SKM-1 treated with dmso at 0.1 percent for 144 hours (cell line): Measurements from ENCODE around the gene SLC5A6.
A peak's percentile ranks its signal among the peaks of the same experiment; 100 is the strongest.

Experiments used
- DNase-seq: peaks from one replicate; lab custom pipeline; 2025; ENCODE audit not compliant: unreplicated experiment; lab: John Stamatoyannopoulos, UW

The SLC5A6 gene

GRCh38 chr2:27211943-27212625, at the start of gene SLC5A6, which contains the start of gene ATRAID:
SLC5A6 (minus strand) TSS chr2:27212268; CDS start chr2:27207650, 4,618 bp downstream.
ATRAID (plus strand) TSS chr2:27212041; CDS start chr2:27212369, 328 bp downstream.
- DNase-seq: peak; percentile 77

GRCh38 chr2:27261241-27261925, 49.3 kb upstream of the SLC5A6 start:
- no peak for DNase-seq

DNA sequence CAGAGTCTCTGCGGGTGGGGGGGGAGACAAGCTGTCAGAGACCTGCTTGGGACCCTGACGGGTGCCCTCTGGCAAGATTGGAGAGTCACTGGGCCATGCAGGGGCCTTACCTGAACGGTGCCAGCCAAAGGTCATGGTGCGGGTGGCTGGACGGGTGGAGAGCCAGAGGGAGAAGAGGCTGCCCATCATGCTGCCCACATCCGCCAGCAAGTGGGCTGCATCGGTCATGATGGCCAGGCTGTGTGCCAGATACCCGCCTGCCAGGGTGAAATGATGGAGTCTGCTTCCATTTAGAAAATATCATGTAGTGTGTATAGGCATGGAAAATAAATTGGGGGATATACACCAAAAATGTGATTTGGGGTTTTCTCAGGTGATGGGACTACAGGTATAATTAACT, 46.0 kb upstream of the SLC5A6 start:
- no peak for DNase-seq

DNA sequence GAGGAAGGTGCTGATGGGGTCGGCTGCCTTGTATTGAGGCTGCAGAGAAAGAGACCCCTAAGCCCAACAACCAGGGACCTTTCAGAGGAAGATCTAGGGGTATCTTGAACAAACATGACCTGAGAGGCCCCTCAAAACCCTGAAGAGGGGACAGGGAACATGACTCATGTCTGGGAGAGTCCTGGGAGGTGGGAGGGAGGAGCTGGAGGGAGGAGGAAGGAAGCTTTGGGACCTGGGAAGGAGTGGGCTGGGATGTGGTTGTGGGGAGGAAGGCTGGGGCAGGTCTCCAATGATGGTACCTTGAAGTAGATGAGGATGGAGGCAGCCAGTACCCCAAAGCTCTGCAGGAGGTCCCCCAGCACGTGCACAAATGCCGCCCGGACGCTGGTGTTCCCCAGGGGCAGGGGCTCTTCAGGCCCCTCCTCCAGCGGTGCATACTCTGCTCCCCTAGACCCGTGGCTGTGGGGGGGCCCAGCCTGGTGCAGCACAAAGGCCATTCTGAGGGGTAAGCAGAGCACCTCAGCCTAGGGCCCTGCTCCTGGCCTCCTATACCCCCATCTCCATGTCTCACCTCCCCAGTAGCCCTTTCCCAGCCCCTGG, 44.9 kb upstream of the SLC5A6 start:
- no peak for DNase-seq

DNA sequence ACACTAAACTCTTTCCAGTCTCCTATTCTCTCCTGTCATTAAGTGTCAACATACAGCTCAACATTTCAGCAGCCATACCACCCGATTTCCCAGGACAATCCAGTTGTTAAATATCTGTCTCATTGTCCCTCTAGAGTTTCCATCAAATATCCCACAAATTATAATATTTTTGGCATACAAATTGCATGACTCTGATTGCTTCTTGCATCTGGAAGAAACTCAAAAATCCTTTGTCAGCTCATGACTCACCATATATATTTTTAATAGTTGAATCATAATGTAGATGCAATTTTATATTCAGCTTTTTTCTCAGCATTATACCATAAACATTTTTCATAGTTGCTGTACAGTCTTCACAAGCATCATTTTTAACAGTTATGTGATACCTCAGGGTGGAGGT, 43.6 kb upstream of the SLC5A6 start:
- DNase-seq: no peak

DNA sequence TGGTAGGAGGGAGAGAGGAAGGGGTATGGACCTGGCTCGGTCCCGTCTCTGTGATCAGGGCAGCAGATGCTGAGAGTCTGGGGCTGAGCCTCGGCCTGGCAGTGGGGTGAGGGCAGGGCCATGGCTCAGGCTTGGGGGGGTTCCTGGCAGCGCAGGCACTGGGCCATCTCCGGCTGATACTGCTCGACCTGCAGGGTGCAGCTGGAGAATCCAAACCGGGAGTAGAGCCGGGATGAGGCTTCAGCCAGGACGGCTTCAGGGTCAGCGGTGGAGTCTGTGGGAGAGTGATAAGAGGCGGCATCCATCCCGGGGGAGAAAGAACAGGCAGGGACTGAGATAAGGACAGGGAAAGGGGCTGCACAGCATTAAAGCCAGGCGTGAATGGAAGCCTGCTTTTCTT, 43.1 kb upstream of the SLC5A6 start:
- no peak for DNase-seq

GRCh38 chr2:27251766-27252165, 39.7 kb upstream of the SLC5A6 start:
- DNase-seq: no peak

GRCh38 chr2:27250652-27251379, 38.7 kb upstream of the SLC5A6 start:
- no peak for DNase-seq

GRCh38 chr2:27249891-27250651, 38.0 kb upstream of the SLC5A6 start:
- peak; percentile 59 for DNase-seq

DNA sequence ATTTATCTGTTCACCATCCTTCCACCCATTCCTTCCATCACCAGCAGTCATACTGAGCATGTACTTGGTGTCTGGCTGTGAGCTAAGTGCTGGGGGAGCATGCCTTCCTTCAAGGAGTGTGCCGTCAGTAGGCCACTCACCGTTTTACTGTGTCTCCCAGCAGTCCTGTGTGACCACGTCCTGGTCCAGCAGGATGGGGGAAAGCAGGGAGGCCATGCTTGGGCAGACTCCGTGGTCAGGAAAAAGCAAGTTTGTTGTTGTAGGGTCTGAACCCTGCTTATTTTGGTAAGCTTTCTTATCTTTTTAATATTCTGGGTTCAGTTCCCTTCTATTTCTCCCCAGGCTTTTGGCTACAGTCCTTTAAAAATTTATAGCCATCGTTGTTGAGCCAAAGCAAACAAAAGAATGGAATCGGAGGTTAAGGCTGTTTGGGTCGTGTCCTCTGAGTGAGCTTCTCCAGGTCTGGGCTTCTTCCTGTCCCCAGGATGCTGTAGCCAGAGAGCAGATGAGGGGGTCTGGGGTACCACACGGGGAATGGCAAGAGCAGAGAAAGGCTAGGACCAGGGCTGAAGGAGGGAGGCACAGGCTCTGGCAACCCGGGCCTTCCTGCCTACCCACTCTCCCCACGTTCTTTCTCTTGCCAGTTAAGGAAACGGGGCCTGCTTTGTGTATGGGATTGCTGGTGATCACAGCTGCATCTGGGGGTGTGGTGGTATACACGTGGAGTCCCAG, 37.3 kb upstream of the SLC5A6 start:
- DNase-seq: no peak

DNA sequence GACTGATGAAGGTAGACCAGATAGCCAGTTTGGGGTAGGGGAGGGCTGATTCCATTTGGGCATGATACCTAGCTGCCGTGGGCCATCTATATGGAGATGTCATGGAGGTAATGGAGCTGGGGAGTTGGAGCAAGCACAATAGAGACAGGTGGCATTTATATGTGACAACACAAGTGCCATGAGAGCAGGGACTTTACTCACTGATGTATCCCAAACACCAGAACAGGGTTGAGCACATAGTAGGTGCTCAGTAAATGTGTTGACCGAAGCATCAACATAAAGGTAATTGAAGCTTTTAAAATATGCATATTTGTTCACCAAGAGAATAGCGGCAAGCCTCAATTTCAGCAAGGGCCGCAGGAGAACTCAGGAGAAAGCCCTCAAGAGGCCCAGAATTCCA, 35.8 kb upstream of the SLC5A6 start:
- no peak for DNase-seq

DNA sequence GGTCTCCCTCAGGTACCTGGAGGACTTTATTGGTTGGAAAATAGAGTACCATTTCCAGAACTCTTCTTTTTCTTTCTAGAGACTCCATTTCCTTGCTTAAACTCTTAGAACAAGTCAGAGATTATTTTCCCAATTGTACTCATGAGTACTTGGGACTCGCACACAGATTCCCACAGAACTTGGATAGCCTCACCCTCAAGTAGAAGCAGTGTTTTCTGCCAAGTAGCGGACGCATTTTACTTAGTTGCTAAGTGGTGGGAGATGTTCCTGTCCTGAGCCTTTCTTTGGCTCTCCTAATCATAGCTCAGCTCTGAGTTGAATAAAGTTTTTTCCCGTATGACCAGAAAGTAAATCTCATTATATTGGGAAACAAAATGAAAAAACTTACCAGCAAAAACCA, 33.6 kb upstream of the SLC5A6 start:
- DNase-seq: no peak

GRCh38 chr2:27245116-27245515, 33.0 kb upstream of the SLC5A6 start:
- DNase-seq: no peak

DNA sequence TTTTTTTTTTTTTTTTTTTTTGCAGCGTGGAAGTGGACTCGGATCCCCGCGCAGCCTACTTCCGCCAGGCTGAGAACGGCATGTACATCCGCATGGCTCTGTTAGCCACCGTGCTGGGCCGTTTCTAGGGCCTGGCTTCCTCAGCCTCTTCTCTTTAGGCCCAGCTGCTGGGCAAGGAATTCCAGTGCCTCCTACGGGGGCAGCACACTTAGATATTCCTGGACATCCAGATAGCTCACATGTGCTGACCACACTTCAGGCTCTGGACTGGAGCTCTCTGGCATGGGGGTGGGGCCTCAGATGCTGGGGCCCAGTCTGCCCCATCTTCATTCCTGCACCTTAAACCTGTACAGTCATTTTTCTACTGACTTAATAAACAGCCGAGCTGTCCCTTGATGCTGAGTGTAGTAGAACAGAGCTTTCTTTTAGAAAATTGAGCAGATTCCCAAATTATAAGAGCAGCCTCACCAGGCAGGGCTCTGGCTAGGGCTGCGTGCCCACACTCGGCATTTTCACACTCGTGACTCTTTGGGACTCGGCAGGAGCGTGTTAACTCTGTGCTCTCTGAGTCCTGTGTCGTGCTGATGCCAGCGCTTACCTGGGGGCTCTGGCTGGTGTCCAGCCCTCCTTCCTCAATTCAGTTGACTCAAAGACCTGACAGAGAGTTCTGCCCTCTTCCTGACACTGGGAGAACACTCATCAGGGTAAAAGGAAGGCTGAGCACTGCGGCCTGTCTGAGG, 31.5 kb upstream of the SLC5A6 start:
- no peak for DNase-seq

DNA sequence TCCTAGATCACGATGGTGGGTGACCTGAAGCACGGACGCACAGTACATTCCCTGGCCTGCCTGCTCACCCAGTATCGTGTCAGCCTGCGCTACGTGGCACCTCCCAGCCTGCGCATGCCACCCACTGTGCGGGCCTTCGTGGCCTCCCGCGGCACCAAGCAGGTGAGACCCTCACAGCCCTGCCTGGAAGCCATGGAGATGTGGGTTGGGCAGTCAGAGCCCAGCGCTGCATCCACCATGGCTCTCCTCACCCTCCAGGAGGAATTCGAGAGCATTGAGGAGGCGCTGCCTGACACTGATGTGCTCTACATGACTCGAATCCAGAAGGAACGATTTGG, 30.5 kb upstream of the SLC5A6 start:
- DNase-seq: no peak

GRCh38 chr2:27241761-27242613, 29.9 kb upstream of the SLC5A6 start:
- DNase-seq: no peak

DNA sequence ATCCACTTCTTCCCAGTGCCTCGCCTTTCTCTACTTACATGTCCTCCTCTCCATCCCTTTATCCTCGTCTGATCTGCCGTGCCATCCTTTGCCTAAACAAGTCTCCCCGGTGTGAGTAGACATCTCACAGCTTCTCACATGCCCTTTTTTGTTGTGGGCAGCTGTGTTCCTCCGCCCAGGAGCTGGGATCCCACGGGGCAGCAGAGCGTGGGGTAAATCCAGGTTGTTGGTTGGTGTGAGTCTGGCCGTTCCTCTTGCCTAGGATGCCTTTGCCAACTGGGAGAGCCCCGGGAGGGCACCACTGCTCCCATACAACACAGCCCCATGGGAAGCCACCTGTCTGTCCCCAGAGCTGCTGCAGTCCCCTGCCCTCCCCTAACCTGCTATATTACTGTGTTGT, 28.3 kb upstream of the SLC5A6 start:
- no peak for DNase-seq

DNA sequence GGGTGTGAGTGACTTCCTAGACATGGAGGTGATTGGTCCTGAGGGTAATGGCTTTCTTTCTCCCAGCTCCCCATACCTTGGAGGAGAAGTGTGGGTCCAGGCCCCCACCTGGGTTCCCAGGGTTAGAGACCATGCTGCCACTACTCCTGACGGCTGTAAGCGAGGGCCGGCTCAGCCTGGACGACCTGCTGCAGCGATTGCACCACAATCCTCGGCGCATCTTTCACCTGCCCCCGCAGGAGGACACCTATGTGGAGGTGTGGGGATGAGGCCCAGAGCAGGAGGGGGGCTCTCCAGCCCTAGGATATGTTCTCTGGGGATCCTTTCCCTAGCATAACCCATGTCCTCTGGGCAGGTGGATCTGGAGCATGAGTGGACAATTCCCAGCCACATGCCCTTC, 26.9 kb upstream of the SLC5A6 start:
- DNase-seq: no peak
